DOHH2 (cell line): Measurements from ENCODE around the gene PLPPR5.

Source experiments
- H3F3A ChIP-seq: fragments of 200-600 bp; sonication (generic), shearing (Covaris generic); 2 replicates; pipeline ENCODE4 v1.6.0; 2016; ENCODE audit warnings: antibody characterized with exemption, mild to moderate bottlenecking; ENCODE audit not compliant: control insufficient read depth, insufficient read depth
- H3K27ac ChIP-seq: fragments of 200-600 bp; sonication (generic); 2 replicates; pipeline ENCODE4 v1.5.1; 2014; ENCODE audit warnings: low read depth, mild to moderate bottlenecking, low read length, moderate library complexity
- H3K27me3 ChIP-seq: fragments of 200-600 bp; sonication (generic); 2 replicates; pipeline ENCODE4 v1.6.1; 2014; ENCODE audit warnings: mild to moderate bottlenecking, low read length, mixed read lengths; ENCODE audit not compliant: control insufficient read depth
- H3K36me3 ChIP-seq: fragments of 200-600 bp; sonication (generic); 2 replicates; pipeline ENCODE4 v1.6.1; 2014; ENCODE audit warnings: mild to moderate bottlenecking, low read length, moderate library complexity, mixed read lengths; ENCODE audit not compliant: control insufficient read depth
- H3K4me1 ChIP-seq: fragments of 200-600 bp; sonication (generic); 2 replicates; pipeline ENCODE4 v1.6.1; 2014; ENCODE audit warnings: mild to moderate bottlenecking, low read length, mixed read lengths; ENCODE audit not compliant: control insufficient read depth
- H3K4me2 ChIP-seq: fragments of 200-600 bp; sonication (generic); 2 replicates; pipeline ENCODE4 v1.6.0; 2014; ENCODE audit warnings: mild to moderate bottlenecking, low read length, moderate library complexity
- H3K4me3 ChIP-seq: fragments of 200-600 bp; sonication (generic); 2 replicates; pipeline ENCODE4 v1.5.1; 2014; ENCODE audit warnings: mild to moderate bottlenecking, low read length, mixed read lengths
- H3K79me2 ChIP-seq: fragments of 200-600 bp; sonication (generic); 2 replicates; pipeline ENCODE4 v1.6.1; 2014; ENCODE audit warnings: mild to moderate bottlenecking, low read length, mixed read lengths; ENCODE audit not compliant: control insufficient read depth
- H3K9me2 ChIP-seq: fragments of 200-600 bp; sonication (generic); replicated peaks from 2 replicates; pipeline ENCODE4 v1.6.1; 2014; ENCODE audit warnings: mild to moderate bottlenecking, low read length, mixed read lengths; ENCODE audit not compliant: control insufficient read depth
- H3K9me3 ChIP-seq: fragments of 200-600 bp; sonication (generic); 2 replicates; pipeline ENCODE4 v1.6.1; 2014; ENCODE audit warnings: antibody characterized with exemption, low read length, mixed read lengths; ENCODE audit not compliant: control insufficient read depth, insufficient read depth
- H4K20me1 ChIP-seq: fragments of 200-600 bp; sonication (generic); 2 replicates; pipeline ENCODE4 v1.6.0; 2014; ENCODE audit warnings: low read depth, mild to moderate bottlenecking, antibody characterized with exemption, low read length, moderate library complexity; ENCODE audit not compliant: control insufficient read depth, insufficient read depth
- CTCF ChIP-seq: fragments of 200-600 bp; sonication (generic); IDR thresholded peaks from one replicate; pipeline ENCODE4 v1.5.1; 2014; ENCODE audit warnings: antibody characterized with exemption, mild to moderate bottlenecking, low read depth, low read length; ENCODE audit not compliant: poor library complexity, severe bottlenecking
- EZH2phosphoT487 ChIP-seq: fragments of 200-600 bp; sonication (generic); IDR thresholded peaks from 2 replicates; pipeline ENCODE4 v1.6.1; 2017; ENCODE audit warnings: borderline replicate concordance, mild to moderate bottlenecking, antibody characterized with exemption, low read length, moderate library complexity, mixed read lengths

The PLPPR5 gene

DNA sequence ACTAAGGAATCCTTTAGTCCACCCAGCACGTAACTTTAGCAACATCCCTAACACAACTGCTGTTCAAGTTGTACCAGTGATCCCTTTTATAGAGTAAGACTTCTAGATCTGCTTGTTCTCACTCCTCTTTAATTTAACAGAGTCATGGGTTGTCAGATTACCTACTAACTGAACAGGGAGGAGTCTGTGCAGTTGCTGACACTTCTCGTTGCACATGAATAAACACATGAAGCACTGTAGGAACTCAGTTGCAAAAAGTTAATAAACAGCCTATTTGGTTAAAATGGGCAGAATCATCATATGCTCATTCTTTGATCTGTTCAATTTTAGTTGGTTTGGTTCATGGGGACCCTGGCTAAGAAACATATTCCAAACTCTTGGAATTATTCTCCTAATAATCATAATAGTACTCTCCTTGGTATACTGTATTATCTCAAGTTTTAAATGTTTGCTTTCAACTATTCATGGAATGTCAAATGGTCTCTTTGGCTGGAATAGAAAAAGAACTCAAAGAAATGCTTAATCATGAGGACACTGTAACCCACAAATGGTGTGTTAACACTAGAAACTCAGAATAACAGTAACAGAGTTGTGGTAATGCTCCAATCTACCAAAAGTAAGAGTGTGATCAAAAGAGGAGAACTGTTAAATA is 15.6 kb downstream of the PLPPR5 start:
- no peaks in the 10 kb centered on the region for H4K20me1 ChIP-seq

DNA sequence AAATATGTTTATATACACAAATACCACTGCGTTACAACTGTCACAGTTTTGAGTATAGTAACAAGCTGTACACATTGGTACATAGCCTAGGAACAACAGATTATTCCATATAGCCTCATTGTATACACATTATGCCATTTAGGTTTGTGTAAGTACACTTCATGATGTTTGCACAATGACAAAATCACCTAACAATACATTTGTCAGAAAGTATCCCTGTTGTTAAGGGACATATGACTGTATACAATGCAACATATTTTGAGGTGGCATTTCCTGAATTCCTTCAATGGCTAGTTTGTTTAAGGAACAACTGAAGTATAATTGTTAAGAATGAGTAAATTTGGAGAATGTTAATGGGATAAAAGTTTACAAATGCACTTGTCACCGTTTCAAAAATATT is 19.0 kb downstream of the PLPPR5 start:
- Histone ChIP-seq H3K27ac (no peak overlapping the region), H4K20me1 (no peaks in the 10 kb centered on the region)
- no peak for TF ChIP-seq CTCF
- no peak for TF ChIP-seq EZH2phosphoT487

More for the DNA sequence above, 15.6 kb downstream of the PLPPR5 start:
- Histone ChIP-seq H3K9me2 (no peaks in the 10 kb centered on the region), H3K4me3 (no peak overlapping the region), H3K9me3 (no peaks in the 10 kb centered on the region), H3K79me2 (no peaks in the 10 kb centered on the region), H3F3A (no peaks in the 10 kb centered on the region), H3K36me3 (no peaks in the 10 kb centered on the region), H3K4me2 (no peak overlapping the region), H3K27me3 (no peaks in the 10 kb centered on the region), H3K4me1 (no peaks in the 10 kb centered on the region), H3K27ac (no peak overlapping the region)
- TF ChIP-seq CTCF, result no peak
- no peak for TF ChIP-seq EZH2phosphoT487

DNA sequence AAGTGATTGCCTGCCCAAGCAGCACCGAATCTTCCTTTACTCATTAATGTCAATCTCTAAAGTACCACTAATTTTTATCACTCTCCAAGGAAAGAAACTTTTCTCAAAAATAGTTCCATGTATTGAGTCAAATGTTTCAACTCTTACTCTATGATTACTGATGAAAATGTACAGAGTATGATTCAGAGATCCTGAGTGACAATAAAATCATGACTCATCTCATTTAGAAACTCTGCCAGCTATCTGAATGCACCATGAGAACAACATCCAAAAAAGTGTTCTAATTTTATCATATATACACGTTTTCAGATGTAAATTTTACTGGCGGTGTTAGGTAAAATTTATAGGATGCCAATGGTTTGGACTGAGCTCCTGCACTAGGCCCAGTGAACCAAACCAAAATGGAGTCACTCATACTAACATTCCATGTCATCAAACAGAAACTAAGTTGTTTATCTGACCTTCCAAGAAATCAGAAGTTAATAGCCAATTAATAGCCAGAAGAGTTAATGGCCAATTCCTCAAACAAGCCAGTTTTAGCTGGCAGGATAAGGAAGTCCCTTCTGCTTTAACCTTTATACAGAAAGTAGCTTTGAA is 22.6 kb downstream of the PLPPR5 start:
- H3K9me2 ChIP-seq, result no peaks in the 10 kb centered on the region
- H3K9me3 ChIP-seq, result no peaks in the 10 kb centered on the region
- H3K36me3 ChIP-seq, result no peaks in the 10 kb centered on the region
- H3K4me1 ChIP-seq, result no peaks in the 10 kb centered on the region
- H3K27me3 ChIP-seq, result no peaks in the 10 kb centered on the region
- no peak overlapping the region for H3K4me2 ChIP-seq
- H4K20me1 ChIP-seq, result no peaks in the 10 kb centered on the region
- no peak overlapping the region for H3K4me3 ChIP-seq
- no peaks in the 10 kb centered on the region for H3F3A ChIP-seq
- no peak overlapping the region for H3K27ac ChIP-seq
- TF ChIP-seq CTCF, result no peak
- no peak for TF ChIP-seq EZH2phosphoT487
- H3K79me2 ChIP-seq, result no peaks in the 10 kb centered on the region

More for the DNA sequence above, 19.0 kb downstream of the PLPPR5 start:
- Histone ChIP-seq H3K9me3 (no peaks in the 10 kb centered on the region), H3K9me2 (no peaks in the 10 kb centered on the region), H3K36me3 (no peaks in the 10 kb centered on the region), H3K27me3 (no peaks in the 10 kb centered on the region), H3F3A (no peaks in the 10 kb centered on the region), H3K79me2 (no peaks in the 10 kb centered on the region), H3K4me3 (no peak overlapping the region), H3K4me2 (no peak overlapping the region), H3K4me1 (no peaks in the 10 kb centered on the region)
